B cell (primary cell): ENCODE results near the gene PODXL.

Experiments
- CTCF ChIP-seq: fragments of 200-600 bp; IDR thresholded peaks from one replicate; pipeline ENCODE4 v1.8.0; 2022; ENCODE audit warnings: antibody characterized with exemption, mild to moderate bottlenecking
- EZH2 ChIP-seq: IDR thresholded peaks from 2 replicates; pipeline ENCODE4 v1.6.1; 2012; ENCODE audit warnings: borderline replicate concordance, low read depth, mild to moderate bottlenecking, moderate library complexity, low read length; ENCODE audit not compliant: insufficient read depth, poor library complexity, severe bottlenecking

GRCh38 chr7:131552053-131552452 is 4.4 kb downstream of the PODXL start:
- TF ChIP-seq CTCF (no peak), EZH2 (no peak)
